NB4 (cell line): Measurements from ENCODE around the gene ABCC12.

Experiments
- CTCF ChIP-seq: IDR thresholded peaks from one replicate; pipeline ENCODE4 v1.5.1; 2012; ENCODE audit warnings: low read depth, low read length
- POLR2A ChIP-seq: IDR thresholded peaks from 2 replicates; pipeline ENCODE4 v1.6.1; 2011; ENCODE audit warnings: mild to moderate bottlenecking; ENCODE audit not compliant: insufficient read length; ENCODE audit errors: extremely low read depth

GRCh38 chr16:48203974-48204824 is 48.4 kb upstream of the ABCC12 start:
- TF ChIP-seq POLR2A (no peak), CTCF (no peak)
